GM10266 (cell line): ENCODE data around the gene A1CF.

Experiments
- DNase-seq: peaks from one replicate; pipeline ENCODE4 v3.0.0; 2012; ENCODE audit errors: extremely low spot score
- CTCF ChIP-seq: IDR thresholded peaks from 2 replicates; pipeline ENCODE4 v1.5.1; 2012; ENCODE audit warnings: mild to moderate bottlenecking, low read depth; ENCODE audit not compliant: control insufficient read depth, insufficient read depth; ENCODE audit errors: missing control alignments

A1CF gene

DNA sequence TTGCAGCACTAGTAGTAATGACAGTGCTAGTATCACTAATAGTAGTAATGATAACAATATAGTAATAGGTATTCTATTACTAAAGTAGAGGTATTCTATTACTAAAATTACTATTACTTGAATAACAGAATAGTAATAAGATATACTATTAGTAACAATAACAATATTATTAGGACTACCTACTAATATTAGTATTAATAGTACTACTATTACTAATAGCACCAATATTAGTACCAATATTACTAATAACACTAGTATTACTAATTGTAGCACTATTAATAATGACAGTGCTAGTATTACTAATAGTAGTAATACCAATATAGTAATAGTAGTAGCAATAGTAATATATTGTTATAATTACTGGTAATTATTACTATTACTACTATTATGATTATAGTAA, 24.1 kb downstream of the A1CF start:
- TF ChIP-seq CTCF: no peak
- no peak for DNase-seq

DNA sequence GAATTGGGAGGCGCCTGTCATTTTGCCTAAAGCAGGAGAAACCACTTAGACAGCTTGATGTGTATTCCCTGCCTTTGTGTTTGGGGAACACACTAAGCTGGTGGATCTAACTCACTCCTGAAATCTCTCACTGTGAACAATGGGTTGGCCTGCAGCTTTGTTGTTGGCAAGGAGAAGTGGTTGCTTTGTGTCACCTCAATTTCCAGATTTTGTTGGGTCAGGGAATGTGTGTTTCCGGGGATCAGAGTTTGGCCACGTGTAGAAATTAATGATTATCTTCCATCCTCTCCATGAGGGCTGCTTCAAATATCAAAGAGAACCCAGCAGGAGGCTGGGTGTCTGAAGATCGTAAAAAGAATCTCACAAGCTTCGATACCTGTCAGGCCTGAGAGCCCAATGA, 27.8 kb downstream of the A1CF start:
- TF ChIP-seq CTCF: no peak
- DNase-seq: no peak

DNA sequence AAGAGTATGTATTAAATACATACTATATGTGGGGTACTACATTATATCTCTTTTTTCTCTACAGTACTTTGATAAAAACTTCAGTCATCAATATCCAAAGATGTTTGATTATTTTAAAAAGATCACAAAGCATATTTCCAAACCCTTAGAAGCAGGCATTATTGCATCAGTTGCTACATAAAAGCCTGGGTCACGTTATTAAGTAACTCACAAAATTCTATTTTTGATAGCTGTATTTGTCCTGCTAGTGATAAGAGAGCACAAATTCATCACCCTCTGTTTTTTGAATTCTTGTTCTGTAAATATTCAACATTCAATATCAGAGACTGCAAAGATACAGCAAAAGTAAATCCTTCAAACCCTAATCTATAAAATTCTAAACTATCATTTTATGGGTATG, 30.0 kb downstream of the A1CF start:
- no peak for TF ChIP-seq CTCF
- DNase-seq: no peak

DNA sequence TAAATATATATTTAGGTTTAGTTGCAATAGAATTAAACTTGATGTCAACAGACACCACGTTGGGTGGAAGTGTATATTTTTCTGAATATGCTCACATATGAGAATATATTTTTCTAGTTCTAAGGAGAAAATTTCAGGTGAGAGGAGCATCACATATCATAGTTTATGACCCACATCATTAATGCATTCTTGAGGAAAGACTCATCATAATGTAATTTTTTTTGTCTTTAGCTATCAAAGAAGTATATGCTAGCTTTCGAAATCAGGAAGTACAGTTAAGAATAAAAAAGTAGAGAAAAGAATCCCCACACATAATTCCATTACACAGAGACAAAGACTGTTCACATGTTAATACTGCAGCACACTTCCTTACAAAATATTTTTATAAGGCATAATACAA, 30.4 kb downstream of the A1CF start:
- DNase-seq: no peak
- no peak for TF ChIP-seq CTCF

DNA sequence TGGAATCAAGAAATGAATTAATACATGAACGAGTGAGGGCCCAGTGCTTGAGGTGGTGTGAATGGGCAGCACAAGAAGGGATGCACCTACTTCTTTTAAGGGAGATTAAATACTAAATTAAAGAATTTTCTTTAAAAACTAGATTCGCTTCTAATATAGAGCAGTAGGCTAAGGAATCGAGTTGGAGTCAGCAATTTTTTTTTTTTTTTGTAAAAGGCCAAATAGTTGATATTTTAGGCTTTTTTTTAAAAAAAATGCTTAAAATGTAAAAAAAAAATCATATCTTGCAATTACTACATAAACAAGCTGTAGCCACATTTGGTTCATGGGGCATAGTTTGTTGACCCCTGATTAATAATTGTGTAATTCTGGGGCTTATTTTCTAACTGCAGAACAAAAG, 31.9 kb downstream of the A1CF start:
- TF ChIP-seq CTCF: no peak
- no peak for DNase-seq

DNA sequence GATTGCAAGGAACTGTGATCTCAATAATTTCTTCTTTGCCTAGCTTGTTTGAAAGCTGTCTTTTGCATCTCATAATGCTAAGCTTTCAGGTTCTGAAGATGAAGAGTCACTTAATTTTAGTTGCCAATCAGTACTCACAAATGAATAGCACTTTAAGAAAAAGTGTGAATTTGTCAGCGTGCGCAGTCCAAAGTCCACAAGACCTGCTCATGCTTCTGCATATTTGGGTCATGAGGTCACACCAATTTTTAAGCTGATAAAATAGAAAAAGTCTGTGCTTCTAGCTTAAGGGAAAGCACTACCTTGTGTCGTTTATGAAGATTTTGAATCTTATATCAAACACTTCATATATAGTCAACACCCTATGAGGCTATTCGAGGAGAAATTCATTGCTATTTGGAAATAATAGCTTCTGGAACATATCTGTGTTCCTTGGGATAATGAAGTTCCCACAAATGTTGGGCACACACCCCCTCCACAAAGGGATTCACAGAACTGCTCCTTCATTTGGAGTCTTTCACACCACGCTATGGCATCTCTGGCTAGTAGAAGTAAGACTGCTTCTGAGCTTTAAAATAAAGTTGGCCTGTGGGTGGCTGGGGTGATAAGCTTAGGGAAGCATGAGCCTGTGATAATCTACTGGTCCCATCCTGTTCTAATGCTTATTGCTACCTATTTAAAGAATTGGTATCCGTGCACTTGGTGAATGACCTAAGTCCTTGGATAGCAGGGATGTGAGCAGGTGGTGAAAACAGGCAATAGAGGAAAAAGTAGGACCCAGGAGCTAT, 33.3 kb downstream of the A1CF start:
- no peak for DNase-seq
- TF ChIP-seq CTCF: no peak

- TF ChIP-seq CTCF: no peak
- no peak for DNase-seq
These were observed 34.7 kb downstream of the A1CF start for GRCh38 chr10:50850578-50851230.
